ENCODE data around the gene RAB8B. TPM values are rescaled to one million over a fixed set of nuclear protein-coding genes. Genes with fewer than 3 reads are reported as not detected.

Gene RAB8B
- total RNA-seq, result 10 to 100 TPM; 21.9 to 28.8 TPM
- 27.5 TPM for polyA plus RNA-seq (2013, experiment 1 of 2)
- polyA plus RNA-seq (2013, experiment 2 of 2), result 27.5 TPM
- long read RNA-seq, experiment 1, full-length matches to known transcripts, result 3 of 7 reads
- long read RNA-seq, experiment 1, partial matches to known transcripts, result 0 of 7 reads
- long read RNA-seq, experiment 1, other reads (novel, unspliced or antisense), result 4 of 7 reads
- long read RNA-seq, experiment 2, full-length matches to known transcripts, result 32 of 43 reads
- long read RNA-seq, experiment 2, partial matches to known transcripts, result 2 of 43 reads
- long read RNA-seq, experiment 2, other reads (novel, unspliced or antisense), result 9 of 43 reads
- long read RNA-seq, experiment 3, full-length matches to known transcripts, result 54 of 58 reads
- long read RNA-seq, experiment 3, partial matches to known transcripts, result 1 of 58 reads
- long read RNA-seq, experiment 3, other reads (novel, unspliced or antisense), result 3 of 58 reads
- long read RNA-seq, experiment 4, full-length matches to known transcripts, result 5 of 11 reads
- long read RNA-seq, experiment 4, partial matches to known transcripts, result 1 of 11 reads
- long read RNA-seq, experiment 4, other reads (novel, unspliced or antisense), result 5 of 11 reads

DNA sequence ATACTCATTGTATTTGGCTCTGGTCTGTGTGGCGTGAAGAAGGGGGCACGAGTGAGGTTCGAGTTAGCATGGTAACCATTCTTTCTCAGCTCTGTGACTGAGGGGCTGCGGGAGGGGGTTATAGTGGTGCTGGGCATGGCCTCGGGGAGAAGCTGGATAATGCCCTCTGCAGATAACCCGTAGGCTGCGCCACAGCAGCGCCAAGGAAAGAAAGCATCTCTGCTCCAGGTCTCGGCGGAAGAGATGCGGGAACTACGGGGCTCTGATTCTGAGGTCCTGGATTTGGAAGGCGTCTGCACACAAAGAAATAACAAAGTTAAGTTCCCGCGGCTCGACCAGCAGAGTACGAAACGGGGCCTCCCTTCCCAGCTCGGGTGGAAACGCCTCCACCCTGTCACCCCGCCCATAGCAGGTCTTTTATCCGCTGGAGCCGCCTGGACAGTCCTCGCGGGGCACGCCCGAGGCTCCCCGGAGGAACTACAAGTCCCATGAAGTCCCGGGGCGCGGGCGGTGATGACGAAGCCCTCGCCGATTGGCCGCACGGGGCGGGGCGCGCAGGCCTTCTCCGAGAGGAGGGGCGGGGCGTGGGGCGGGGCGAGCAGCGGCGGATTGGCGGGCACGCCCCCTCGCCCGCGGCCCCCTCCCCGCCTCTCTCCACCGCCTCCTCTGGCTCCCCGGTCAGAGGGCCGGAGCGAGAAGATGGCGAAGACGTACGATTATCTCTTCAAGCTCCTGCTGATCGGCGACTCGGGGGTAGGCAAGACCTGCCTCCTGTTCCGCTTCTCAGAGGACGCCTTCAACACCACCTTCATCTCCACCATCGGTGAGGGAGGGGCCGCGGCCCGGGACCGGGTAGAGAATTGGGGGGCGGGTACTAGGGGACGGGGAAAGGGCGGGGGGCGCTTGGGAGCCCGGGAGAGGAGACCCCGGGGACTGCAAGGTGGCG lies at the start of gene RAB8B:
Gene RAB8B, plus strand, starts transcription at position 681 of the 946 bp plus-strand sequence. Its CDS starts 19 bp downstream, at position 700.
- Mint-ChIP-seq H3K27me3 (ENCODE audit: insufficient read depth) (peaks cover 9% of the 10 kb centered on the region), H3K4me1 (peaks cover 32% of the 10 kb centered on the region), H3K27ac (peak within 1 kb of the TSS; percentile 96), H3K9me3 (no peaks in the 10 kb centered on the region), H3K36me3 (ENCODE audit: low read depth) (no peaks in the 10 kb centered on the region), H3K4me3 (peak within 1 kb of the TSS; percentile 89)
- peak; percentile 99 for DNase-seq
- Histone ChIP-seq H3K36me3 (ENCODE audit: control insufficient read depth, insufficient read depth, low read length) (no peaks in the 10 kb centered on the region), H3K9me3 (ENCODE audit: control insufficient read depth, low read length) (no peaks in the 10 kb centered on the region), H3K4me1 (ENCODE audit: control insufficient read depth, insufficient read depth, low read length) (peaks cover 5% of the 10 kb centered on the region), H3K9ac (ENCODE audit: extremely low read depth, low read length, poor library complexity, severe bottlenecking) (peak within 1 kb of the TSS; percentile 45), H3K4me3 (ENCODE audit: low read length) (peak within 1 kb of the TSS; percentile 92), H3K27ac (ENCODE audit: low read depth, low read length) (peak within 1 kb of the TSS; percentile 87), H3K27me3 (ENCODE audit: control insufficient read depth, insufficient read depth, low read length, poor library complexity, severe bottlenecking) (peaks cover 7% of the 10 kb centered on the region)
- WGBS, 2 experiments (ENCODE audit: insufficient coverage in 1 of 2, insufficient read length in 1 of 2), result 1% methylated on average over 32 to 77 of the region's 77 CpGs
- TF ChIP-seq, protein P1, sequence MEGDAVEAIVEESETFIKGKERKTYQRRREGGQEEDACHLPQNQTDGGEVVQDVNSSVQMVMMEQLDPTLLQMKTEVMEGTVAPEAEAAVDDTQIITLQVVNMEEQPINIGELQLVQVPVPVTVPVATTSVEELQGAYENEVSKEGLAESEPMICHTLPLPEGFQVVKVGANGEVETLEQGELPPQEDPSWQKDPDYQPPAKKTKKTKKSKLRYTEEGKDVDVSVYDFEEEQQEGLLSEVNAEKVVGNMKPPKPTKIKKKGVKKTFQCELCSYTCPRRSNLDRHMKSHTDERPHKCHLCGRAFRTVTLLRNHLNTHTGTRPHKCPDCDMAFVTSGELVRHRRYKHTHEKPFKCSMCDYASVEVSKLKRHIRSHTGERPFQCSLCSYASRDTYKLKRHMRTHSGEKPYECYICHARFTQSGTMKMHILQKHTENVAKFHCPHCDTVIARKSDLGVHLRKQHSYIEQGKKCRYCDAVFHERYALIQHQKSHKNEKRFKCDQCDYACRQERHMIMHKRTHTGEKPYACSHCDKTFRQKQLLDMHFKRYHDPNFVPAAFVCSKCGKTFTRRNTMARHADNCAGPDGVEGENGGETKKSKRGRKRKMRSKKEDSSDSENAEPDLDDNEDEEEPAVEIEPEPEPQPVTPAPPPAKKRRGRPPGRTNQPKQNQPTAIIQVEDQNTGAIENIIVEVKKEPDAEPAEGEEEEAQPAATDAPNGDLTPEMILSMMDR (conservative IDR thresholded peaks at IDR 0.05), result no peak

DNA sequence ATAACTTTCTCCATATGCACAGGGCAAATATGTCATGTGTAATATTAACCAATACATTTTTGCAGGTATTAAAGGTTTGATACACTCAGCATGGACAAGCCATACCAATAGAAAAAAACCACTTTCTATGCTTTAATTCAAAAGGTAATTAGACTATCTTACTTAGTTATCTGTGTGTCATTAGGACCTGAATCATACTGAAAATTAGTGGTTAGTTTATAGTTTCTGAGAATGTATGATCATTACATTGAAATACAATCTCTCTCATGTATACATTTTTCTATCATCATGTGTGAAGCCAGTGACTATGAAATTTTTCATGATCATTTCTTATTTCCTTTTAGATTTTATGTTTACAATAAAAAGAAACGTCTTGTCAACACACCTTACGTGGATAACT lies 48.5 kb upstream of the RAB8B start:
- no peak overlapping the region for H3K9ac ChIP-seq (ENCODE audit: extremely low read depth, low read length, poor library complexity, severe bottlenecking)
- DNase-seq, result no peak
- no peaks in the 10 kb centered on the region for H3K9me3 ChIP-seq (ENCODE audit: control insufficient read depth, low read length)
- H3K4me3 ChIP-seq (ENCODE audit: low read length), result no peak overlapping the region
- peaks cover 16% of the 10 kb centered on the region for H3K4me1 Mint-ChIP-seq
- H3K27ac ChIP-seq (ENCODE audit: low read depth, low read length), result no peak overlapping the region
- no peaks in the 10 kb centered on the region for H3K4me1 ChIP-seq (ENCODE audit: control insufficient read depth, insufficient read depth, low read length)
- H3K36me3 Mint-ChIP-seq (ENCODE audit: low read depth), result peaks cover 6% of the 10 kb centered on the region
- peaks cover 2% of the 10 kb centered on the region for H3K36me3 ChIP-seq (ENCODE audit: control insufficient read depth, insufficient read depth, low read length)
- TF ChIP-seq, protein P1 (conservative IDR thresholded peaks at IDR 0.05), result no peak
- H3K4me3 Mint-ChIP-seq, result no peak overlapping the region
- H3K9me3 Mint-ChIP-seq, result no peaks in the 10 kb centered on the region
- no peak overlapping the region for H3K27ac Mint-ChIP-seq
- H3K27me3 ChIP-seq (ENCODE audit: control insufficient read depth, insufficient read depth, low read length, poor library complexity, severe bottlenecking), result no peaks in the 10 kb centered on the region
- no peaks in the 10 kb centered on the region for H3K27me3 Mint-ChIP-seq (ENCODE audit: insufficient read depth)
- 97% methylated on average over 2 of the region's 2 CpGs; no CpG with 5 or more reads in 1 of the 2 experiments for WGBS, 2 experiments (ENCODE audit: insufficient coverage in 1 of 2, insufficient read length in 1 of 2)

DNA sequence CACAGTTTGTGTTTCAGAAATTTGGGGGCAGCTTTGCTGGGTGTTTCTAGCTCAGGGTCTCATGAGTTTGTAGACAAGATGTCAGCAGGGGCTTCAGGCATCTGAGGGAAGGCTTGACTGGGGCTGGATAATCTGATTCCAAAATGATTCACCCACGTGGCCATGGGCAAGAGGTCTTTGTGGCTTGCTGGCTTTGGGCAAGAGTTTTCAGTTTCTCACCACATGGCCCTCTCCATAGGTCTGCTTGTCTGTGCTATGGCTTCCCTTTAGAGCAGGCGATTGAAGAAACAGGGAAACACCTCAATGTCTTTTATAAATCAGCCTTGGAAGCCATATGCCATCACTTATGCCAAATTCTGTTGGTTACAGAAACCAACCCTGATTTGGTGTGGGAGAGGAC lies 44.0 kb upstream of the RAB8B start:
- no peak for DNase-seq
- Histone ChIP-seq H3K4me1 (ENCODE audit: control insufficient read depth, insufficient read depth, low read length) (no peaks in the 10 kb centered on the region), H3K27ac (ENCODE audit: low read depth, low read length) (no peak overlapping the region), H3K4me3 (ENCODE audit: low read length) (no peak overlapping the region), H3K9me3 (ENCODE audit: control insufficient read depth, low read length) (no peaks in the 10 kb centered on the region), H3K36me3 (ENCODE audit: control insufficient read depth, insufficient read depth, low read length) (peaks cover 2% of the 10 kb centered on the region), H3K27me3 (ENCODE audit: control insufficient read depth, insufficient read depth, low read length, poor library complexity, severe bottlenecking) (no peaks in the 10 kb centered on the region), H3K9ac (ENCODE audit: extremely low read depth, low read length, poor library complexity, severe bottlenecking) (no peak overlapping the region)
- TF ChIP-seq, protein P1 (conservative IDR thresholded peaks at IDR 0.05), result no peak
- Mint-ChIP-seq H3K4me1 (peaks cover 7% of the 10 kb centered on the region), H3K27ac (no peak overlapping the region), H3K36me3 (ENCODE audit: low read depth) (peaks cover 18% of the 10 kb centered on the region), H3K4me3 (no peak overlapping the region), H3K27me3 (ENCODE audit: insufficient read depth) (no peaks in the 10 kb centered on the region), H3K9me3 (no peaks in the 10 kb centered on the region)
- WGBS, 2 experiments (ENCODE audit: insufficient coverage in 1 of 2, insufficient read length in 1 of 2), result 83 to 90% methylated on average over 1 to 2 of the region's 2 CpGs
